GM23248 (cell line): ENCODE measurements around the gene GPR155. TPM values are rescaled to one million over a fixed set of nuclear protein-coding genes. Genes with fewer than 3 reads are reported as not detected.
"Not testable (repeated sequence)": the region's sequence is repeated elsewhere in the genome, so short reads cannot be mapped to it uniquely, and the experiment has no call there.

Experiments used
- DNase-seq: peaks from one replicate; pipeline ENCODE4 v3.0.0-alpha.2; 2015
- H2AFZ ChIP-seq: fragments of 200-600 bp; sonication (generic); 2 replicates; pipeline ENCODE4 v1.6.1; 2016; ENCODE audit warnings: antibody characterized with exemption
- H3F3A ChIP-seq: fragments of 200-600 bp; sonication (generic); 2 replicates; pipeline ENCODE4 v1.6.1; 2016; ENCODE audit warnings: mild to moderate bottlenecking, antibody characterized with exemption, mixed run types; ENCODE audit not compliant: insufficient read depth
- H3K27ac ChIP-seq: fragments of 200-600 bp; sonication (generic); 2 replicates; pipeline ENCODE4 v1.5.1; 2016; ENCODE audit warnings: mild to moderate bottlenecking
- H3K27me3 ChIP-seq: fragments of 200-600 bp; sonication (generic); replicated peaks from 2 replicates; pipeline ENCODE4 v1.6.1; 2016; ENCODE audit warnings: mild to moderate bottlenecking; ENCODE audit not compliant: insufficient read depth
- H3K36me3 ChIP-seq: fragments of 200-600 bp; sonication (generic); 2 replicates; pipeline ENCODE4 v1.6.1; 2016; ENCODE audit warnings: low read depth, mild to moderate bottlenecking
- H3K4me1 ChIP-seq: fragments of 200-600 bp; sonication (generic); 2 replicates; pipeline ENCODE4 v1.6.1; 2016; ENCODE audit warnings: mild to moderate bottlenecking; ENCODE audit not compliant: insufficient read depth
- H3K4me2 ChIP-seq: fragments of 200-600 bp; sonication (generic); one replicate; pipeline ENCODE4 v1.6.1; 2016; ENCODE audit warnings: mild to moderate bottlenecking; ENCODE audit not compliant: unreplicated experiment
- H3K4me3 ChIP-seq: fragments of 200-600 bp; sonication (generic); 2 replicates; pipeline ENCODE4 v1.5.1; 2016; ENCODE audit warnings: mild to moderate bottlenecking
- H3K79me2 ChIP-seq: fragments of 200-600 bp; sonication (generic); 2 replicates; pipeline ENCODE4 v1.6.1; 2016; ENCODE audit warnings: mild to moderate bottlenecking; ENCODE audit not compliant: insufficient read depth
- H3K9ac ChIP-seq: fragments of 200-600 bp; sonication (generic); 2 replicates; pipeline ENCODE4 v1.6.1; 2016; ENCODE audit warnings: mild to moderate bottlenecking
- H3K9me2 ChIP-seq: fragments of 200-600 bp; sonication (generic); 2 replicates; pipeline ENCODE4 v1.6.1; 2016; ENCODE audit warnings: mixed run types, mild to moderate bottlenecking, moderate library complexity; ENCODE audit not compliant: insufficient read depth
- H3K9me3 ChIP-seq: fragments of 200-600 bp; sonication (generic); one replicate; pipeline ENCODE4 v1.6.1; 2017; ENCODE audit warnings: low read depth
- H4K20me1 ChIP-seq: fragments of 200-600 bp; sonication (generic); 2 replicates; pipeline ENCODE4 v1.6.0; 2016; ENCODE audit not compliant: insufficient read depth
- EZH2 ChIP-seq: fragments of 200-600 bp; sonication (generic); IDR thresholded peaks from 2 replicates; pipeline ENCODE4 v1.6.1; 2018; ENCODE audit warnings: antibody characterized with exemption, mild to moderate bottlenecking; ENCODE audit not compliant: insufficient read depth, poor library complexity, severe bottlenecking
- EZH2phosphoT487 ChIP-seq: fragments of 200-600 bp; sonication (generic); IDR thresholded peaks from 2 replicates; pipeline ENCODE4 v1.6.1; 2018; ENCODE audit warnings: antibody characterized with exemption, moderate library complexity, mild to moderate bottlenecking, low read depth; ENCODE audit not compliant: insufficient read depth
- WGBS, 2 experiments: methylation state at CpG; one replicate each; pipeline ENCODE4 v1.1.6; 2015 to 2017; ENCODE audit warnings: low lambda C conversion rate in 2 of 2, low coverage in 1 of 2; ENCODE audit errors: missing lambda C conversion rate in 2 of 2; 5-methylcytosine and 5-hydroxymethylcytosine counted together
- in situ Hi-C: fragments of 300-500 bp; cut with MboI; formaldehyde crosslinking; loops from 2 replicates; pipeline ENCODE4 v1.15.0; 2020
- polyA plus RNA-seq: library from polyadenylated mRNA; unstranded; fragments of >200 nt; fragmentation: Nextera tagmentation; extraction: Ambion mirVana; gene quantifications from 2 replicates; pipeline ENCODE4 v1.2.1, GENCODE V29; 2016
- total RNA-seq: library from RNA; depleted of rRNA; stranded (reverse); fragments of >200 nt; shearing (Covaris generic); gene quantifications from 2 replicates; pipeline ENCODE4 v1.2.3, GENCODE V29; 2014

GPR155 gene
- total and polyA plus RNA-seq, 2 experiments from 2014 or later: 3.2 to 3.4 TPM

DNA sequence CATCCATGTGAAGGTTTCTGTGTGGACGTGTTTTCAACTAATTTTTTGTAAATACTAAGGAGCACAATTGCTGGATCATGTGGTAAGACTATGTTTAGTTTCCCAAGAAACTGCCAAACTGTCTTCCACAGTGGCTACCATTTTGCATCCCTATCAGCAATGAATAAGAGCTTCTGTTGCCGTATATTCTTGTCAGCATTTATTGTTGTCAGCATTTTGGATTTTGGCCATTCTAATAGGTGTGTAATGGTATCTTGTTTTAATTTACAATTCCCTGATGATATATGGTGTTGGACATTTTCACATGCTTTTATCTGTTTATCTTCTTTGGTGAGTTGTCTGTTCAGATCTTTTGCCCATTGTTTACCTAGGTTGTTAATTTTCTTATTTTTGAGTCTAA, 56.8 kb downstream of the GPR155 start:
- no peak overlapping the region for H3K4me3 ChIP-seq
- WGBS, 2 experiments: 70 to 83% methylated on average over 2 of the region's 2 CpGs
- in situ Hi-C loops: no loop called here

DNA sequence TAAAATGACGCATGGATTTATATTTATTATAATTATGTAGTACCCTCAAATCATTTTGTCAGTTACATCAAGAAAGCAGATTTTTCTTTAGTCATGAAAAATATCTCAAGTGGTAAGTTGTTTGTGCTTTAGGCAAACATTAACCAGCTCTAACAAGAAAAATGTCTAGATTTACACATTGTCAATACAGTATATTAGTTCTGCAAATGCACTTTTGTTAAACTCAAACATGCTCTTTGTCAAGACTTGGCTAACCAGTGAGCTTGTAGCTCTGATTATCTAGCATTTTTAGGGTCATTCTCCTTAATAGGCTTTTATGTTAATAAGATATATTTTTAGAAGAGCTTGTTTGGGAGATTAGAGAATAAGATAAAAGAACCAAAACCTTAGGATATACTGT, 58.6 kb downstream of the GPR155 start:
- Histone ChIP-seq H3K27me3 (no peaks in the 10 kb centered on the region), H3F3A (no peaks in the 10 kb centered on the region), H3K9me3 (no peaks in the 10 kb centered on the region), H3K4me2 (no peak overlapping the region), H3K79me2 (no peaks in the 10 kb centered on the region), H3K4me1 (no peaks in the 10 kb centered on the region), H3K36me3 (peaks cover 11% of the 10 kb centered on the region), H3K4me3 (no peak overlapping the region), H3K9me2 (no peaks in the 10 kb centered on the region), H2AFZ (no peak overlapping the region), H3K9ac (no peak overlapping the region), H3K27ac (no peak overlapping the region), H4K20me1 (no peaks in the 10 kb centered on the region)
- in situ Hi-C loops: no loop called here
- 96 to 100% methylated on average over 1 of the region's 1 CpG for WGBS, 2 experiments
- no peak for DNase-seq
- TF ChIP-seq EZH2phosphoT487 (no peak), EZH2 (no peak)

More for the DNA sequence above, 56.8 kb downstream of the GPR155 start:
- no peak overlapping the region for H3K9ac ChIP-seq
- no peaks in the 10 kb centered on the region for H3K9me2 ChIP-seq
- no peak for TF ChIP-seq EZH2
- TF ChIP-seq EZH2phosphoT487: no peak
- H3K9me3 ChIP-seq: no peaks in the 10 kb centered on the region
- no peaks in the 10 kb centered on the region for H3K4me1 ChIP-seq
- H3K36me3 ChIP-seq: peaks cover 5% of the 10 kb centered on the region; the same call in 1 of the 2 replicates
- H3F3A ChIP-seq: no peaks in the 10 kb centered on the region
- no peaks in the 10 kb centered on the region for H4K20me1 ChIP-seq
- DNase-seq: no peak
- H3K27ac ChIP-seq: no peak overlapping the region
- no peak overlapping the region for H3K4me2 ChIP-seq
- H3K27me3 ChIP-seq: no peaks in the 10 kb centered on the region
- no peaks in the 10 kb centered on the region for H3K79me2 ChIP-seq
- no peak overlapping the region for H2AFZ ChIP-seq

DNA sequence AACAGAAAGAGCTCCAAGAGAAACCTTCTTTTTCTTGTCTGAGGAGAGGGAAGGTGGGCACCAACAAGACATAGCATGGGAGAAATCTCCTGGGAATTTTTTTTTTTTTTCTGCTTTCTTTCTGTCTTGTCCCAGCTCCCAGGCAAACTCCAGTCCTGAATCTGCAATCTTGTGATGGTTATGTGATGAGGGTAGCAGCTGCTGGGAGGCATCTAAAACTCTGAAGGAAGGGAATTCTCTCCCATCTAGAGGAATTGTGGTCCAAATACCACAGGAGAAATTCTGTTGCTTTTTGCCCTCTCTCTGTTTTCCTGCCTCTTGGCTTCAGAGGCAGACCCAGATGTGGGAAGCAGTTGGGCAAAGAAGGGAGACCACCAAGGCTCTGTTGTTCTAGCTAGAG, 74.6 kb downstream of the GPR155 start:
- TF ChIP-seq EZH2phosphoT487 (no peak), EZH2 (no peak)
- Histone ChIP-seq H3K9me3 (no peaks in the 10 kb centered on the region), H3K79me2 (no peaks in the 10 kb centered on the region), H3K9me2 (no peaks in the 10 kb centered on the region), H3K36me3 (no peaks in the 10 kb centered on the region), H4K20me1 (no peaks in the 10 kb centered on the region), H3K9ac (no peak overlapping the region), H3K4me1 (no peaks in the 10 kb centered on the region), H2AFZ (no peak overlapping the region), H3K4me2 (no peak overlapping the region), H3K27ac (no peak overlapping the region), H3K4me3 (no peak overlapping the region), H3F3A (no peaks in the 10 kb centered on the region), H3K27me3 (no peaks in the 10 kb centered on the region)
- no peak for DNase-seq
- in situ Hi-C loops: no loop called here

DNA sequence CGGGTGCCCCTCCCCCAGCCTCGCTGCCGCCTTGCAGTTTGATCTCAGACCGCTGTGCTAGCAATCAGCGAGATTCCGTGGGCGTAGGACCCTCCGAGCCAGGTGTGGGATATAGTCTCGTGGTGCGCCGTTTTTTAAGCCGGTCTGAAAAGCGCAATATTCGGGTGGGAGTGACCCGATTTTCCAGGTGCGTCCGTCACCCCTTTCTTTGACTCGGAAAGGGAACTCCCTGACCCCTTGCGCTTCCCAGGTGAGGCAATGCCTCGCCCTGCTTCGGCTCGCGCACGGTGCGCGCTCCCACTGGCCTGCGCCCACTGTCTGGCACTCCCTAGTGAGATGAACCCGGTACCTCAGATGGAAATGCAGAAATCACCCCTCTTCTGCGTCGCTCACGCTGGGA, 76.8 kb downstream of the GPR155 start:
- H3K27ac ChIP-seq, H2AFZ ChIP-seq, DNase-seq, H3K4me1 ChIP-seq, in situ Hi-C loops, H3K9ac ChIP-seq, H3F3A ChIP-seq, H3K9me3 ChIP-seq, H3K36me3 ChIP-seq, H3K79me2 ChIP-seq, H3K9me2 ChIP-seq, H3K27me3 ChIP-seq, H3K4me2 ChIP-seq, H4K20me1 ChIP-seq, H3K4me3 ChIP-seq: not testable (repeated sequence)
- 78 to 89% methylated on average over 7 to 9 of the region's 31 CpGs for WGBS, 2 experiments

DNA sequence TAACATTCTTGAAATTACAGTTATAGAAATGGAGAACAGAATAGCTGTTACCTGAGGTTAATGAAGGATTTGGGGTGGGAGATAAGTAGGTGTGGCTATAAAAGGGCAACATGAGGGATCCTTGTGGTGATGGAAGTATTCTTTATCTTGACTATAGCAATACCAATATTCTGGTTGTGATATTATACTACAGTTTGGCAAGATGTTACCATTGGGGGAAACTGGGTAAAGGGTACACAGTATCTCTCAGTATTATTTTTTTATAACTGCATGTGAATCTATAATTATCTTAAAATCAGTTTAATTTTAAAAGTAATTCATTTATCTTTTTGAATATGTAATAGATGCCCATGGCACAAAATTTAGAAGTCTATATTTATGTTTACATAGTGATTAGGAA, 83.2 kb downstream of the GPR155 start:
- no peaks in the 10 kb centered on the region for H3K4me1 ChIP-seq
- no peaks in the 10 kb centered on the region for H3K79me2 ChIP-seq
- no peak overlapping the region for H2AFZ ChIP-seq
- no peak overlapping the region for H3K4me3 ChIP-seq
- H3K36me3 ChIP-seq: peaks cover 10% of the 10 kb centered on the region; the same call in 1 of the 2 replicates
- H3K9me2 ChIP-seq: no peaks in the 10 kb centered on the region
- no peaks in the 10 kb centered on the region for H3K27me3 ChIP-seq
- TF ChIP-seq EZH2phosphoT487: no peak
- no peak for TF ChIP-seq EZH2
- no peaks in the 10 kb centered on the region for H3K9me3 ChIP-seq
- no peaks in the 10 kb centered on the region for H3F3A ChIP-seq
- H3K4me2 ChIP-seq: no peak overlapping the region
- in situ Hi-C loops: no loop called here
- no peak overlapping the region for H3K27ac ChIP-seq
- DNase-seq: no peak
- no peaks in the 10 kb centered on the region for H4K20me1 ChIP-seq
- no peak overlapping the region for H3K9ac ChIP-seq
